ENCODE results near the gene ZGRF1. TPM values are rescaled to one million over a fixed set of nuclear protein-coding genes. Genes with fewer than 3 reads are reported as not detected.
A peak's percentile ranks its signal among the peaks of the same experiment; 100 is the strongest.
"Not testable (repeated sequence)": the region's sequence is repeated elsewhere in the genome, so short reads cannot be mapped to it uniquely, and the experiment has no call there.

The ZGRF1 gene
- polyA plus RNA-seq, 1 donor = 8.5 TPM

GRCh38 chr4:112516471-112517066 lies 120.1 kb downstream of the ZGRF1 start:
- no peak for DNase-seq

GRCh38 chr4:112516066-112516470 lies 120.6 kb downstream of the ZGRF1 start, which contains the start of gene NEUROG2:
TSS of gene NEUROG2 (minus strand) at chr4:112516180. CDS start at chr4:112515475, 705 bp downstream.
- no peak for DNase-seq

- peak; percentile 40 for DNase-seq
These were observed 121.3 kb downstream of the ZGRF1 start for GRCh38 chr4:112515198-112516065.

GRCh38 chr4:112514647-112515197 lies 122.0 kb downstream of the ZGRF1 start:
- DNase-seq = no peak

- DNase-seq = no peak
These were observed 122.6 kb downstream of the ZGRF1 start for GRCh38 chr4:112513971-112514646.

GRCh38 chr4:112511803-112512118 lies 124.9 kb downstream of the ZGRF1 start:
- DNase-seq = no peak

- no peak for DNase-seq
These were observed 125.5 kb downstream of the ZGRF1 start for GRCh38 chr4:112511093-112511802.

- no peak for DNase-seq
These were observed 126.2 kb downstream of the ZGRF1 start for GRCh38 chr4:112510291-112511092.

- DNase-seq = no peak
These were observed 127.2 kb downstream of the ZGRF1 start for GRCh38 chr4:112509243-112510141.

GRCh38 chr4:112508356-112508755 lies 128.4 kb downstream of the ZGRF1 start:
- DNase-seq = no peak

- no peak for DNase-seq
These were observed 131.9 kb downstream of the ZGRF1 start for GRCh38 chr4:112504807-112505206.

- DNase-seq = no peak
These were observed 133.8 kb downstream of the ZGRF1 start for GRCh38 chr4:112502871-112503270.

- DNase-seq = no peak
These were observed 144.4 kb downstream of the ZGRF1 start for GRCh38 chr4:112492321-112492720.

- DNase-seq = not testable (repeated sequence)
These were observed 145.9 kb downstream of the ZGRF1 start for GRCh38 chr4:112490808-112491207.

Other genes starting within 250 kb of the ZGRF1 start
- gene NEUROG2, start 120.7 kb downstream of the ZGRF1 start, polyA plus RNA-seq (ENCODE audit: insufficient read length) = not detected
- 54.8 TPM for gene LARP7, start 234 bp upstream of the ZGRF1 start, polyA plus RNA-seq (ENCODE audit: insufficient read length)

All from hindlimb muscle (tissue), 1 donor.